ENCODE results near the gene INPP4B. TPM values are rescaled to one million over a fixed set of nuclear protein-coding genes. Genes with fewer than 3 reads are reported as not detected.

Gene INPP4B
- total RNA-seq, 1 experiment from 2014 or later: 0.07 TPM

- Mint-ChIP-seq H3K4me3 (no peak overlapping the region), H3K36me3 (ENCODE audit: insufficient read depth in 1 of 3, low read depth in 3 of 3) (no peaks in the 10 kb centered on the region), H3K27ac (no peak overlapping the region), H3K9me3 (no peaks in the 10 kb centered on the region), H3K4me1 (peaks cover 7 to 10% of the 10 kb centered on the region in 2 experiments; a peak in 3 of 4 replicates), H3K27me3 (ENCODE audit: low read depth) (no peaks in the 10 kb centered on the region)
- no peak overlapping the region for H3K56ac ChIP-seq (ENCODE audit: insufficient read length, low read depth, low read length)
- H3K4me2 ChIP-seq (ENCODE audit: insufficient read depth, insufficient read length, low read length): no peak overlapping the region
- no peaks in the 10 kb centered on the region for H3K4me1 ChIP-seq (ENCODE audit: insufficient read depth, low read length)
- no peak overlapping the region for H4K91ac ChIP-seq (ENCODE audit: insufficient read length, low read depth, low read length)
- no peak overlapping the region for H3K23ac ChIP-seq (ENCODE audit: insufficient read length, low read depth, low read length)
- H4K20me1 ChIP-seq (ENCODE audit: control insufficient read depth, insufficient read depth, insufficient read length): no peaks in the 10 kb centered on the region
- no peak overlapping the region for H2AK5ac ChIP-seq (ENCODE audit: insufficient read length, low read length)
- no peak overlapping the region for H3K4ac ChIP-seq (ENCODE audit: low read depth, low read length)
- TF ChIP-seq, protein P1, sequence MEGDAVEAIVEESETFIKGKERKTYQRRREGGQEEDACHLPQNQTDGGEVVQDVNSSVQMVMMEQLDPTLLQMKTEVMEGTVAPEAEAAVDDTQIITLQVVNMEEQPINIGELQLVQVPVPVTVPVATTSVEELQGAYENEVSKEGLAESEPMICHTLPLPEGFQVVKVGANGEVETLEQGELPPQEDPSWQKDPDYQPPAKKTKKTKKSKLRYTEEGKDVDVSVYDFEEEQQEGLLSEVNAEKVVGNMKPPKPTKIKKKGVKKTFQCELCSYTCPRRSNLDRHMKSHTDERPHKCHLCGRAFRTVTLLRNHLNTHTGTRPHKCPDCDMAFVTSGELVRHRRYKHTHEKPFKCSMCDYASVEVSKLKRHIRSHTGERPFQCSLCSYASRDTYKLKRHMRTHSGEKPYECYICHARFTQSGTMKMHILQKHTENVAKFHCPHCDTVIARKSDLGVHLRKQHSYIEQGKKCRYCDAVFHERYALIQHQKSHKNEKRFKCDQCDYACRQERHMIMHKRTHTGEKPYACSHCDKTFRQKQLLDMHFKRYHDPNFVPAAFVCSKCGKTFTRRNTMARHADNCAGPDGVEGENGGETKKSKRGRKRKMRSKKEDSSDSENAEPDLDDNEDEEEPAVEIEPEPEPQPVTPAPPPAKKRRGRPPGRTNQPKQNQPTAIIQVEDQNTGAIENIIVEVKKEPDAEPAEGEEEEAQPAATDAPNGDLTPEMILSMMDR (conservative IDR thresholded peaks at IDR 0.05): no peak
- H2BK12ac ChIP-seq (ENCODE audit: insufficient read length, low read depth, low read length): no peak overlapping the region
- H3K79me1 ChIP-seq (ENCODE audit: insufficient read depth, low read depth, low read length, poor library complexity, severe bottlenecking): no peaks in the 10 kb centered on the region
- H4K5ac ChIP-seq (ENCODE audit: insufficient read length, low read depth, low read length): no peak overlapping the region
- no peak overlapping the region for H3T11ph ChIP-seq (ENCODE audit: low read length)
- H4K8ac ChIP-seq (replicated peaks; ENCODE audit: insufficient read length, low read depth, low read length): no peak overlapping the region
- H3K23me2 ChIP-seq (ENCODE audit: insufficient read length, low read depth, low read length, poor library complexity, severe bottlenecking): no peaks in the 10 kb centered on the region
- no peak overlapping the region for H3K27ac ChIP-seq (ENCODE audit: insufficient read length, low read depth, low read length)
- H2AFZ ChIP-seq (ENCODE audit: low read length): no peak overlapping the region
- DNase-seq: no peak
- WGBS (ENCODE audit: extremely low coverage, insufficient read length, low lambda C conversion rate): no CpG with 5 or more reads among the region's 2 CpGs
- H3K14ac ChIP-seq (ENCODE audit: insufficient read depth, low read length): no peak overlapping the region
- H3K79me2 ChIP-seq (ENCODE audit: insufficient read depth, low read length): no peaks in the 10 kb centered on the region
- no peak overlapping the region for H3K18ac ChIP-seq (ENCODE audit: insufficient read length, low read depth, low read length)
- no peaks in the 10 kb centered on the region for H3K27me3 ChIP-seq (ENCODE audit: insufficient read depth, low read length)
- no peak overlapping the region for H3K9ac ChIP-seq (ENCODE audit: extremely low read depth, insufficient read length, low read length)
- H3K9me3 ChIP-seq (ENCODE audit: control insufficient read depth, low read depth, low read length): no peaks in the 10 kb centered on the region
- no peak overlapping the region for H2BK20ac ChIP-seq (ENCODE audit: low read depth, low read length, poor library complexity, severe bottlenecking)
- no peak overlapping the region for H2BK5ac ChIP-seq (ENCODE audit: insufficient read length, low read length)
- H2BK120ac ChIP-seq (ENCODE audit: low read depth, low read length, poor library complexity, severe bottlenecking): no peak overlapping the region
- no peak overlapping the region for H2BK15ac ChIP-seq (ENCODE audit: low read depth, low read length)
These were observed 467.9 kb downstream of the INPP4B start for GRCh38 chr4:142378179-142378578.

Measured in H9 (cell line).